VCaP (cell line): ENCODE results near the gene SLAMF6.
"Not testable (repeated sequence)": the region's sequence is repeated elsewhere in the genome, so short reads cannot be mapped to it uniquely, and the experiment has no call there.

Source experiments
- H3K27ac ChIP-seq: fragments of 450-650 bp; 2 replicates; pipeline ENCODE4 v1.5.1; 2017
- CTCF ChIP-seq: fragments of 450-650 bp; conservative IDR thresholded peaks from 2 replicates; pipeline ENCODE4 v1.5.1; 2017; ENCODE audit warnings: mild to moderate bottlenecking, moderate library complexity

The SLAMF6 gene

GRCh38 chr1:160519642-160520435 lies 3.2 kb downstream of the SLAMF6 start:
- no peak for TF ChIP-seq CTCF
- no peak overlapping the region for H3K27ac ChIP-seq

- not testable (repeated sequence) for H3K27ac ChIP-seq
These were observed 5.5 kb downstream of the SLAMF6 start for GRCh38 chr1:160517519-160517918.

- H3K27ac ChIP-seq = not testable (repeated sequence)
These were observed 7.1 kb downstream of the SLAMF6 start for GRCh38 chr1:160515908-160516307.

DNA sequence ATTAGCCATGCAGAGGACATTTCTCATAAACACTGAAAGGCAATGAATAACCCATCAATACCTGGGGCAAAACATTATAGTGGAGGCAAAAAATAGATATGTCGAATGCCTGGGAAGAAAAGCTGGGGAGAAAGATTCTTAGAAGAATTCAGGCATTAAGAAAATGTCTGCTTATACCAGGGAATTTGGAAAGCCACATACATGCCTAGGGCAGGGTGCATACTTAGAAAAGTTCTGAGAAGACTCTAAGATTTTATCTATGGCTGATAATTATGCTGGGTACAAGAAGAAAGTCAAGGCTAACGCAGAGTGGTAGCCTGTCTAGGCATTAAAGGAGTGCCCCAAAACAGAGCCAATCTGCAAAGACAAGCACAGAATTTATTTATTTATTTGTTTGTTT lies 18.4 kb downstream of the SLAMF6 start:
- TF ChIP-seq CTCF = no peak
- H3K27ac ChIP-seq = no peak overlapping the region

GRCh38 chr1:160503087-160503486 lies 20.0 kb downstream of the SLAMF6 start:
- H3K27ac ChIP-seq = no peak overlapping the region
- TF ChIP-seq CTCF = no peak

DNA sequence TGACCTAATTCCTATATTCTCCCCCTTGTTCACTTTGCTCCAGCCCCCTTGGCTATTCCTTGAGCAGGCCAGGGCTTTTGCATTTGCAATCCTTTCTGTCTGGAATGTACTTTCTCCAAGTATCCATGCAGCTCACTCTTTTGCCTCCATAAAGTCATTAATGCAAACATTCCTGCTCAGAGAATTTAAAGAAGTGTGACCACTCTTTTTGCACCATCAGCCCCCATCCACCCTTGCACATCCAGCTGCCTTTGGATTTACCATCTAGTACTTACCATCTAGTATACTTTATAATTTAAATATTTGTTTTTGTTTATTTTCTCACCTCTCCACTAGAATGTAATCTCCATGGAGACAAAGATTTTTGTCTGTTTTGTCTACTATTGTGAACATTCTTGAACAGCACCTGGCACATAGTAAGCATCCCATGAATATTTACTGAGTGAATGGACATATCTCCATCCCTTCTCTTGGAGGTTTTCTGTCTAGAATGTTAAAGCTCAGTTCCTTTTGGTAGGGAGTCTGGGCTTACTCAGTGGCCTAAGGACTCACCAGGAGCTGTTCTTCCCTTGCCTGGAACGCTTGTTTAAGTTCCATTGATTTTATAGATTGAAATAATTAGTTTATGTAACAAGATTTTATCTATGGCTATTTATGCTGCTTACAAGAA lies 22.6 kb downstream of the SLAMF6 start:
- H3K27ac ChIP-seq = no peak overlapping the region
- TF ChIP-seq CTCF = no peak

DNA sequence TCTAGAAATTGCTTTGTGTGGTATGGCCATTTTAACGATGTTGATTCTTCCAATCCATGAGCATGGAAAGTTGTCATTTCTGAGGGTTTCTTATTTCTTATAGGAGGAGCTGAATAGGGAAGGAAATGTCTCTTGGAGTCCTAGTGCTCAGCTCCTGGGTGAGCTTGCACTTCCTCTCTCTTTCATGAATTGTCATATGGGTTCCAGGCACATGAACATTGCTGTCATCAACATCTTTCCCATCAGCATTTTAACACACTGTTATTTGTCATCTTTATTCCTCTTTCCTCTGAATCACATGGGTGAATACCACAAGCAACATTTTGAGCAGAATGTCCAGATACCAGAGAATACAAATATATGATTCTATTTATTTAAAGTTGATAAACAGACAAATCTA lies 23.4 kb downstream of the SLAMF6 start:
- H3K27ac ChIP-seq = no peak overlapping the region
- no peak for TF ChIP-seq CTCF

DNA sequence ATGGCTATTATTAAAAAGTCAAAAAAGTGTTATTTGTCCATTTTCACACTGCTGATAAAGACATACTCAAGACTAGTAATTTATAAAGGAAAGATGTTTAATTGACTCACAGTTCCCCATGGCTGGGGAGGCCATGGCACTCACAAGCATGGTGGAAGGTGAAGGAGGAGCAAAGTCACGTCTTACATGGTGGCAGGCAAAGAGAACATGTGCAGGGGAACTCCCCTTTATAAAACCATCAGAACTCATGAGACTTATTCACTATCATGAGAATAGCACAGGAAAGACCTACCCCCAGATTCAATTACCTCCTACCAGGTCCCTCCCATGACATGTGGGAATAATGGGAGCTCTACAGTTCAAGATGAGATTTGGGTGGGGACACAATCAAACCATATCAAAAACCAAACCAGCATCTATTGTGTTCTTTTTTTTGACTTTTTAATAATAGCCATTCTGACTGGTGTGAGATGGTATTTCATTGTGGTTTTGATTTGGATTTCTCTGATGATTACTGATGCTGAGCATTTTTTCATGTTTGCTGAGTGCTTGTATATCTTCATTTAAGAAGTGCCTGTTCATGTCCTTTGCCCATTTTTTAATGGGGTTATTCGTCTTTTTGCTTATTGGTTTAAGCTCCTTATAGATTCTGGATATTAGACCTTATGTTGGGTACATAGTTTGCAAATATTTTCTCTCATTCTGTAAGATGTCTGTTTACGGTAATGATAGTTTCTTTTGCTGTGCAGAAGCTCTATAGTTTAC lies 24.6 kb downstream of the SLAMF6 start:
- H3K27ac ChIP-seq = not testable (repeated sequence)

GRCh38 chr1:160496334-160496733 lies 26.7 kb downstream of the SLAMF6 start:
- H3K27ac ChIP-seq = no peak overlapping the region
- TF ChIP-seq CTCF = no peak
